ENCODE results near the gene RPS27L. TPM values are rescaled to one million over a fixed set of nuclear protein-coding genes. Genes with fewer than 3 reads are reported as not detected.

Gene RPS27L
- total and polyA plus RNA-seq, 9 of the 15 experiments (the other 6 are each of a cell fraction or from before 2014, with no cell fraction given): 72.2 to 382 (median 116) TPM

GRCh38 chr15:63203451-63204090, 46.3 kb upstream of the RPS27L start (continued):
- no peak for TF ChIP-seq ZNF318 (IDR thresholded peaks at IDR 0.05; ENCODE audit: borderline replicate concordance in 1 of 2, low read depth in 1 of 2)
- TF ChIP-seq PRMT5 (CRISPR knock-in tag; IDR thresholded peaks at IDR 0.05): no peak
- no peak for TF ChIP-seq NELFE (IDR thresholded peaks at IDR 0.05; ENCODE audit: insufficient read depth, insufficient read length)
- peak; percentile 44; the same call in 1 of the 2 replicates for TF ChIP-seq SMARCA4 (IDR thresholded peaks at IDR 0.05)
- no peak for TF ChIP-seq ZBTB26 (CRISPR knock-in tag; IDR thresholded peaks at IDR 0.05)
- TF ChIP-seq PYGO2 (tag; IDR thresholded peaks at IDR 0.05): no peak
- TF ChIP-seq RBM14 (IDR thresholded peaks at IDR 0.05; ENCODE audit: borderline replicate concordance, insufficient read depth, low read depth, low read length): no peak
- TF ChIP-seq SMARCE1 (IDR thresholded peaks at IDR 0.05): 0 out of 2 replicates have a peak, but pooled peaks have one; percentile 51
- peak in 1 of 2 experiments; percentile 50; a peak in 1 of 4 replicates for TF ChIP-seq HDAC1 (IDR thresholded peaks at IDR 0.05)
- TF ChIP-seq, protein P1, sequence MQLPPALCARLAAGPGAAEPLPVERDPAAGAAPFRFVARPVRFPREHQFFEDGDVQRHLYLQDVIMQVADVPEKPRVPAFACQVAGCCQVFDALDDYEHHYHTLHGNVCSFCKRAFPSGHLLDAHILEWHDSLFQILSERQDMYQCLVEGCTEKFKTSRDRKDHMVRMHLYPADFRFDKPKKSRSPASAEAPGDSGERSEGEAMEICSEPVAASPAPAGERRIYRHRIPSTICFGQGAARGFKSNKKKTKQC (CRISPR knock-in tag; IDR thresholded peaks at IDR 0.05): no peak
- no peak for TF ChIP-seq SMAD1 (IDR thresholded peaks at IDR 0.05; ENCODE audit: low read depth, low read length, partially characterized antibody)
- TF ChIP-seq ETV6 (IDR thresholded peaks at IDR 0.05; ENCODE audit: borderline replicate concordance in 1 of 2, low read depth in 2 of 2, low read length in 1 of 2): no peak
- no peak for TF ChIP-seq ETV6 (CRISPR knock-in tag; IDR thresholded peaks at IDR 0.05; ENCODE audit: borderline replicate concordance)
- 0 out of 2 replicates have a peak, but pooled peaks have one; percentile 20 for TF ChIP-seq KLF16 (IDR thresholded peaks at IDR 0.05)
- TF ChIP-seq RAD21 (CRISPR knock-in tag; conservative IDR thresholded peaks at IDR 0.05 in 1 of 2, IDR thresholded peaks at IDR 0.05 in 1 of 2): peak in 1 of 2 experiments; percentile 30; a peak in 2 of 4 replicates
- peak; percentile 38; the same call in 1 of the 2 replicates for TF ChIP-seq TEAD4 (IDR thresholded peaks at IDR 0.05; ENCODE audit: low read length)
- no peak for TF ChIP-seq TEAD4 (CRISPR knock-in tag; IDR thresholded peaks at IDR 0.05; ENCODE audit: borderline replicate concordance)
- no peak for TF ChIP-seq POLR3G (IDR thresholded peaks at IDR 0.05; ENCODE audit: extremely low read depth, insufficient read length, insufficient replicate concordance)

Data from K562 (cell line).